WI38 (cell line): ENCODE data around the gene SKOR1.

ENCODE experiments used
- H3K4me3 ChIP-seq: 2 replicates; pipeline ENCODE4 v1.5.1; 2011; ENCODE audit warnings: low read depth, mild to moderate bottlenecking, control low read depth, low read length
- CTCF ChIP-seq: IDR thresholded peaks from 2 replicates; pipeline ENCODE4 v1.5.1; 2012; ENCODE audit warnings: low read depth, mild to moderate bottlenecking, control low read depth, low read length

Gene SKOR1

GRCh38 chr15:67820122-67820991 lies 5.0 kb upstream of the SKOR1 start:
- H3K4me3 ChIP-seq: no peak overlapping the region
- TF ChIP-seq CTCF: no peak

GRCh38 chr15:67820992-67821783 lies 4.1 kb upstream of the SKOR1 start:
- H3K4me3 ChIP-seq: no peak overlapping the region
- TF ChIP-seq CTCF: no peak

GRCh38 chr15:67821784-67822440 lies 3.4 kb upstream of the SKOR1 start:
- TF ChIP-seq CTCF: no peak
- no peak overlapping the region for H3K4me3 ChIP-seq

- no peak overlapping the region for H3K4me3 ChIP-seq
- no peak for TF ChIP-seq CTCF
Observed at GRCh38 chr15:67822537-67823313, 2.6 kb upstream of the SKOR1 start.

- no peak for TF ChIP-seq CTCF
Observed at GRCh38 chr15:67823314-67824196, 1.8 kb upstream of the SKOR1 start.

More at GRCh38 chr15:67823314-67824196, 1.8 kb upstream of the SKOR1 start:
- no peak overlapping the region for H3K4me3 ChIP-seq
